Erythroblast (primary cell): Measurements from ENCODE around the gene FLYWCH2.

Source experiments
- GATA1 ChIP-seq: IDR thresholded peaks from 2 replicates; pipeline ENCODE4 v1.6.1; 2011; ENCODE audit warnings: low read depth, mild to moderate bottlenecking, control low read depth, low read length, moderate library complexity
- POLR2A ChIP-seq: IDR thresholded peaks from 2 replicates; pipeline ENCODE4 v1.6.1; 2011; ENCODE audit warnings: mild to moderate bottlenecking, low read length

DNA sequence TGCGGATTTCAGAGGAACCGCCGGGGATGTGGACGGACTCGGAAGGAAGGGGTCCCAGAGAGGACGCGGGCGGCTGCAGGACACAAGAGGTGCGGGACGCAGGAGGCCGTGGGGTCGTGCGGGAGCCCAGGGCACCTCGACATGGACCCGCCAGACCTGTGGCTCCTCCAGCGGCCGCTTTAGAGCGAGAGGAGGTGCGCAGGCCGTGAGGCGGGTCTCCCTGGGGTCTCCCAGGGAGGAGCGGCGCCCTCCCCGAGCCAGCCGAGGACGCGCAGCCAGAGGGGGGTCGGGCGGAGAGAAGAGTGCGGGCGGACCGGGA lies 21.9 kb downstream of the FLYWCH2 start:
- no peak for TF ChIP-seq POLR2A
- TF ChIP-seq GATA1: no peak
